ENCODE data around the gene ADCY3. TPM values are rescaled to one million over a fixed set of nuclear protein-coding genes. Genes with fewer than 3 reads are reported as not detected.

The ADCY3 gene
- total RNA-seq, 3 donors from 2014 or later (not counting 1 experiment from before 2014, with no cell fraction given), result 5.4 to 9.2 (median 7.6) TPM

- H3K4me1 ChIP-seq (ENCODE audit: control insufficient read depth, insufficient read depth, low read length), result no peaks in the 10 kb centered on the region
- no peaks in the 10 kb centered on the region for H3K9me3 Mint-ChIP-seq
- peaks cover 24% of the 10 kb centered on the region for H3K36me3 ChIP-seq (ENCODE audit: control insufficient read depth, insufficient read depth, low read length)
- no peaks in the 10 kb centered on the region for H3K27me3 Mint-ChIP-seq (ENCODE audit: low read depth in 2 of 2)
- peak overlapping the region; percentile 5 to 6 for H3K27ac Mint-ChIP-seq
- whole genome bisulfite sequencing (ENCODE audit: insufficient coverage), result 98% methylated on average over 5 of the region's 5 CpGs
- no peak overlapping the region for H3K4me3 Mint-ChIP-seq
- H3K27ac ChIP-seq (ENCODE audit: low read length), result no peak overlapping the region
- DNase-seq, result no peak
- peaks cover 4 to 8% of the 10 kb centered on the region in 2 donors for H3K4me1 Mint-ChIP-seq
- peaks cover 8% of the 10 kb centered on the region for H3K36me3 Mint-ChIP-seq
- H3K9me3 ChIP-seq (ENCODE audit: control insufficient read depth, insufficient read depth, low read length), result no peaks in the 10 kb centered on the region
- no peak overlapping the region for H3K4me3 ChIP-seq (ENCODE audit: low read length)
- ATAC-seq, result no peak
- TF ChIP-seq CTCF (IDR thresholded peaks at IDR 0.05), result no peak
- intact Hi-C loops (cut with micrococcal nuclease), result no loop called here
- no peaks in the 10 kb centered on the region for H3K27me3 ChIP-seq (ENCODE audit: control insufficient read depth, insufficient read depth, low read length)
These were observed 148.1 kb downstream of the ADCY3 start for GRCh38 chr2:24771764-24772586.

- no peaks in the 10 kb centered on the region for H3K4me1 ChIP-seq (ENCODE audit: control insufficient read depth, insufficient read depth, low read length)
- H3K36me3 Mint-ChIP-seq, result peaks cover 8% of the 10 kb centered on the region
- H3K27ac Mint-ChIP-seq, result peak overlapping the region; percentile 5 to 6
- no peak for ATAC-seq
- H3K4me1 Mint-ChIP-seq, result peaks cover 13 to 17% of the 10 kb centered on the region in 2 donors
- intact Hi-C loops (cut with micrococcal nuclease), result no loop called here
- 96% methylated on average over 5 of the region's 5 CpGs for WGBS (ENCODE audit: insufficient coverage)
- H3K4me3 Mint-ChIP-seq, result no peak overlapping the region
- H3K9me3 Mint-ChIP-seq, result no peaks in the 10 kb centered on the region
- no peak for DNase-seq
- no peaks in the 10 kb centered on the region for H3K9me3 ChIP-seq (ENCODE audit: control insufficient read depth, insufficient read depth, low read length)
- no peak for TF ChIP-seq CTCF (IDR thresholded peaks at IDR 0.05)
- no peak overlapping the region for H3K27ac ChIP-seq (ENCODE audit: low read length)
- no peaks in the 10 kb centered on the region for H3K27me3 ChIP-seq (ENCODE audit: control insufficient read depth, insufficient read depth, low read length)
- H3K36me3 ChIP-seq (ENCODE audit: control insufficient read depth, insufficient read depth, low read length), result peaks cover 26% of the 10 kb centered on the region
- no peaks in the 10 kb centered on the region for H3K27me3 Mint-ChIP-seq (ENCODE audit: low read depth in 2 of 2)
- no peak overlapping the region for H3K4me3 ChIP-seq (ENCODE audit: low read length)
These were observed 149.0 kb downstream of the ADCY3 start for GRCh38 chr2:24771061-24771460.

Other genes starting within 250 kb of the ADCY3 start
- gene PTRHD1, start 126.8 kb downstream of the ADCY3 start, total RNA-seq, result 10 to 100 TPM; 12.7 to 22.9 (median 15.9) TPM
- gene CENPO, start 126.8 kb downstream of the ADCY3 start, total RNA-seq, result 10 to 100 TPM in 2 of 3 donors, 1 to 10 TPM in 1; 8.1 to 15.1 (median 11.2) TPM
- gene DNAJC27, start 51.7 kb upstream of the ADCY3 start, total RNA-seq, result 10 to 100 TPM; 14.1 to 19.7 (median 16.6) TPM
- under 1 TPM in 1 of 3 donors, not detected in 2; 0.05 TPM for gene EFR3B, start 121.8 kb upstream of the ADCY3 start, total RNA-seq
- gene POMC, start 248.3 kb upstream of the ADCY3 start, total RNA-seq, result 1 to 10 TPM; 4.9 to 6.6 (median 6.0) TPM